ENCODE measurements around the gene ARAP1. TPM values are rescaled to one million over a fixed set of nuclear protein-coding genes. Genes with fewer than 3 reads are reported as not detected.

Gene ARAP1
- total RNA-seq, 2 donors from 2014 or later = 76.5 to 103 TPM

- H3K36me3 ChIP-seq = peaks cover 49% of the 10 kb centered on the region
- H3K4me3 ChIP-seq = no peak overlapping the region
- TF ChIP-seq CTCF (IDR thresholded peaks at IDR 0.05) = no peak
- DNase-seq (ENCODE audit: low spot score) (no peak), ATAC-seq (ENCODE audit: insufficient number of reproducible peaks, low FRiP score, low read depth) (no peak)
- H3K27ac ChIP-seq = no peak overlapping the region
- no peaks in the 10 kb centered on the region for H3K27me3 ChIP-seq (replicated peaks; ENCODE audit: insufficient read depth)
- H3K9me3 ChIP-seq = no peaks in the 10 kb centered on the region
- H3K4me1 ChIP-seq (ENCODE audit: control insufficient read depth in 1 of 2, low read depth in 2 of 2) = peaks cover 0 to 16% of the 10 kb centered on the region in 2 donors
Measured at GRCh38 chr11:72701466-72701865, 50.7 kb downstream of the ARAP1 start.

- TF ChIP-seq CTCF (IDR thresholded peaks at IDR 0.05) = no peak
- Histone ChIP-seq H3K4me3 (no peak overlapping the region), H3K9me3 (no peaks in the 10 kb centered on the region), H3K36me3 (peaks cover 52% of the 10 kb centered on the region), H3K27me3 (replicated peaks; ENCODE audit: insufficient read depth) (no peaks in the 10 kb centered on the region), H3K27ac (no peak overlapping the region), H3K4me1 (ENCODE audit: control insufficient read depth in 1 of 2, low read depth in 2 of 2) (peaks cover 0 to 16% of the 10 kb centered on the region in 2 donors)
- DNase-seq (ENCODE audit: low spot score) = no peak
- ATAC-seq (ENCODE audit: insufficient number of reproducible peaks, low FRiP score, low read depth) = no peak
Measured at GRCh38 chr11:72700146-72700545, 52.1 kb downstream of the ARAP1 start.

- ATAC-seq (ENCODE audit: insufficient number of reproducible peaks, low FRiP score, low read depth) (no peak), DNase-seq (ENCODE audit: low spot score) (no peak)
- no peak for TF ChIP-seq CTCF (IDR thresholded peaks at IDR 0.05)
- Histone ChIP-seq H3K9me3 (no peaks in the 10 kb centered on the region), H3K4me1 (ENCODE audit: control insufficient read depth in 1 of 2, low read depth in 2 of 2) (peaks cover 0 to 1% of the 10 kb centered on the region in 2 donors), H3K27ac (no peak overlapping the region), H3K36me3 (peaks cover 71% of the 10 kb centered on the region), H3K4me3 (no peak overlapping the region), H3K27me3 (replicated peaks; ENCODE audit: insufficient read depth) (no peaks in the 10 kb centered on the region)
Measured at GRCh38 chr11:72697814-72698213, 54.4 kb downstream of the ARAP1 start.

- H3K27ac ChIP-seq = no peak overlapping the region
- H3K36me3 ChIP-seq = peaks cover 74% of the 10 kb centered on the region
- ATAC-seq (ENCODE audit: insufficient number of reproducible peaks, low FRiP score, low read depth) (no peak), DNase-seq (ENCODE audit: low spot score) (no peak)
- no peaks in the 10 kb centered on the region for H3K27me3 ChIP-seq (replicated peaks; ENCODE audit: insufficient read depth)
- no peaks in the 10 kb centered on the region for H3K4me1 ChIP-seq (ENCODE audit: control insufficient read depth in 1 of 2, low read depth in 2 of 2)
- no peak overlapping the region for H3K4me3 ChIP-seq
- no peak for TF ChIP-seq CTCF (IDR thresholded peaks at IDR 0.05)
- no peaks in the 10 kb centered on the region for H3K9me3 ChIP-seq
Measured at GRCh38 chr11:72696866-72697700, 55.1 kb downstream of the ARAP1 start.

GRCh38 chr11:72695354-72695753 is 56.9 kb downstream of the ARAP1 start:
- Histone ChIP-seq H3K9me3 (no peaks in the 10 kb centered on the region), H3K4me1 (ENCODE audit: control insufficient read depth in 1 of 2, low read depth in 2 of 2) (no peaks in the 10 kb centered on the region), H3K27me3 (replicated peaks; ENCODE audit: insufficient read depth) (no peaks in the 10 kb centered on the region), H3K36me3 (peaks cover 78% of the 10 kb centered on the region), H3K27ac (no peak overlapping the region), H3K4me3 (no peak overlapping the region)
- TF ChIP-seq CTCF (IDR thresholded peaks at IDR 0.05) = no peak
- DNase-seq (ENCODE audit: low spot score) (no peak), ATAC-seq (ENCODE audit: insufficient number of reproducible peaks, low FRiP score, low read depth) (no peak)

Measured in thoracic aorta (tissue), 2 donors.